ENCODE results near the gene DTX3. TPM values are rescaled to one million over a fixed set of nuclear protein-coding genes. Genes with fewer than 3 reads are reported as not detected.
A peak's percentile ranks its signal among the peaks of the same experiment; 100 is the strongest.
"Not testable (repeated sequence)": the region's sequence is repeated elsewhere in the genome, so short reads cannot be mapped to it uniquely, and the experiment has no call there.

The DTX3 gene
- total RNA-seq, 2 donors from 2014 or later: 42.2 to 59.9 TPM

GRCh38 chr12:57630891-57631433, 26.3 kb downstream of the DTX3 start:
- no peak for TF ChIP-seq POLR2AphosphoS5 (IDR thresholded peaks at IDR 0.05)
- no peak for TF ChIP-seq CTCF (IDR thresholded peaks at IDR 0.05)
- no peak for TF ChIP-seq POLR2A (IDR thresholded peaks at IDR 0.05)
- no peak overlapping the region for H3K27ac ChIP-seq
- DNase-seq (ENCODE audit: low spot score): peak; percentile 2

DNA sequence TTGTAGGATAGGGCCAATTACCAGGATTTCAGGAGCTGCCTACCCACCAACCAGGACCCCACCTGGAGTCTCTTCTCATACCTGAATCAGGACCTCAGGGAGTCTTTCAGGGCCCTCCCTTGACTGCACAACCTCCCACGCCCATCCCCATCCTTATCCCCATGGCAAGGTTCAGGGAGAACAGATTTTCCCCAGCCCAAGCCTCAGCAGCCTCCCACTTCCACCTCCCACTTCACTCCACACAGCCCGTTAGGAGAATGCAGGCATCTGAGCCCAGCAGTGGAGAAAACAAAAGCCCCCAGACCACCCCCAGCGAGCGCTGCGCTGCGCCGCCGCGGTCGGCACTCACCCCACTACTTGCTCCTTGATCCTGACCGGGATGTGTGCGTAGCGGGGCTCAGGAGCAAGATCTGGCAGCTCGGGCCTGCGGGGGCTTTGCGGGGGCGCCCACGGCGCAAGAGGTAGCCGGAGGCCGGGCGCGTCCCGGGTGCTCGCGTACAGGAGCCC, 27.0 kb downstream of the DTX3 start:
- peaks cover 2% of the 10 kb centered on the region for H3K27me3 ChIP-seq (replicated peaks; ENCODE audit: insufficient read depth)
- intact Hi-C loops (cut with DNase I): loop anchor here (5.0 kb wide), 1 partner anchor 61 kb away; the partner anchor contains the start of gene OS9
- H3K4me3 ChIP-seq: peak overlapping the region; percentile 41 to 42
- no peak for TF ChIP-seq CTCF (IDR thresholded peaks at IDR 0.05)
- TF ChIP-seq POLR2AphosphoS5 (IDR thresholded peaks at IDR 0.05): no peak
- TF ChIP-seq POLR2A (IDR thresholded peaks at IDR 0.05): no peak
- WGBS: 19% methylated on average over 15 of the region's 26 CpGs
- peaks cover 3% of the 10 kb centered on the region for H3K4me1 ChIP-seq (replicated peaks)
- DNase-seq (ENCODE audit: low spot score): peak; percentile 1
- H3K27ac ChIP-seq: no peak overlapping the region
- no peaks in the 10 kb centered on the region for H3K36me3 ChIP-seq
- H3K9me3 ChIP-seq: no peaks in the 10 kb centered on the region

More at GRCh38 chr12:57630891-57631433, 26.3 kb downstream of the DTX3 start:
- no peaks in the 10 kb centered on the region for H3K36me3 ChIP-seq
- H3K27me3 ChIP-seq (replicated peaks; ENCODE audit: insufficient read depth): peaks cover 9% of the 10 kb centered on the region
- intact Hi-C loops (cut with DNase I): loop anchor here (5.0 kb wide), 1 partner anchor 61 kb away; the partner anchor contains the start of gene OS9
- H3K4me3 ChIP-seq: no peak overlapping the region
- WGBS: 67% methylated on average over 6 of the region's 6 CpGs
- peaks cover 3% of the 10 kb centered on the region for H3K4me1 ChIP-seq (replicated peaks)
- no peaks in the 10 kb centered on the region for H3K9me3 ChIP-seq

GRCh38 chr12:57632073-57632957, 27.7 kb downstream of the DTX3 start:
- Histone ChIP-seq H3K4me1 (replicated peaks) (peaks cover 3% of the 10 kb centered on the region), H3K36me3 (no peaks in the 10 kb centered on the region), H3K27me3 (replicated peaks; ENCODE audit: insufficient read depth) (no peaks in the 10 kb centered on the region), H3K9me3 (no peaks in the 10 kb centered on the region), H3K27ac (no peak overlapping the region), H3K4me3 (peak overlapping the region; percentile 41 to 42)
- WGBS: under 1% methylated on average over 55 of the region's 67 CpGs
- no peak for TF ChIP-seq CTCF (IDR thresholded peaks at IDR 0.05)
- TF ChIP-seq POLR2AphosphoS5 (IDR thresholded peaks at IDR 0.05): no peak
- TF ChIP-seq POLR2A (IDR thresholded peaks at IDR 0.05): no peak
- intact Hi-C loops (cut with DNase I): loop anchor here (5.0 kb wide), 1 partner anchor 60 kb away; the partner anchor contains the start of gene OS9
- no peak for DNase-seq (ENCODE audit: low spot score)

- H3K27ac ChIP-seq: no peak within 1 kb of the TSS
- DNase-seq (ENCODE audit: low spot score): no peak
- H3K9me3 ChIP-seq: no peaks in the 10 kb centered on the region
- no peak for TF ChIP-seq POLR2A (IDR thresholded peaks at IDR 0.05)
- TF ChIP-seq CTCF (IDR thresholded peaks at IDR 0.05): peak; percentile 40 to 85 (median 58)
- no peaks in the 10 kb centered on the region for H3K36me3 ChIP-seq
- 5% methylated on average over 33 of the region's 58 CpGs for WGBS
- intact Hi-C loops (cut with DNase I): loop anchor here (5.0 kb wide), 1 partner anchor 59 kb away; the partner anchor contains the start of gene OS9
- peak within 1 kb of the TSS; percentile 41 to 42 for H3K4me3 ChIP-seq
- no peaks in the 10 kb centered on the region for H3K27me3 ChIP-seq (replicated peaks; ENCODE audit: insufficient read depth)
- H3K4me1 ChIP-seq (replicated peaks): peaks cover 3% of the 10 kb centered on the region
Measured at GRCh38 chr12:57632958-57633840, 28.6 kb downstream of the DTX3 start, which contains the start of gene B4GALNT1. TSS of gene B4GALNT1 (minus strand) at chr12:57633201. CDS start at chr12:57632132, 1,069 bp downstream.

DNA sequence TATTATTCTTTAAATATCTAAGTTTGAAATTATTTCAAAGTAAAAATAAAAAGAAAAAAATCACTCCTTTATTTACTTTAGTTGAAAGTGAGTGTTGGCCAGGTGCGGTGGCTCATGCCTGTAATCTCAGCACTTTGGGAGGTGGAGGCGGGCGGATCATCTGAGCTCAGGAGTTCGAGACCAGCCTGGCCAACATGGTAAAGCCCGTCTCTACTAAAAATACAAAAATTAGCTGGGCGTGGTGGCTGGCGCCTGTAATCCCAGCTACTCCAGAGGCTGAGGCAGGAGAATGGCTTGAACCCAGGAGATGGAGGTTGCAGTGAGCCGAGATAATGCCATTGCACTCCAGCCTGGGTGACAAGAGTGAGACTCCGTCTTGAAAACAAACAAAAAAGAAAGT, 32.1 kb downstream of the DTX3 start:
- intact Hi-C loops (cut with DNase I); H3K9me3 ChIP-seq; H3K4me1 ChIP-seq (replicated peaks); H3K4me3 ChIP-seq; H3K36me3 ChIP-seq; H3K27ac ChIP-seq; H3K27me3 ChIP-seq (replicated peaks; ENCODE audit: insufficient read depth); DNase-seq (ENCODE audit: low spot score): not testable (repeated sequence)
- WGBS: 81% methylated on average over 9 of the region's 9 CpGs
